Mesenchymal stem cell (in vitro differentiated cells and primary cell): ENCODE measurements around the gene CSGALNACT2.
A peak's percentile ranks its signal among the peaks of the same experiment; 100 is the strongest.

ENCODE experiments used
- DNase-seq: peaks from one replicate; pipeline ENCODE4 v3.0.0-alpha.2; 2013
- H2AFZ ChIP-seq: one replicate; pipeline ENCODE4 v1.6.1; 2013; ENCODE audit warnings: low read depth, mild to moderate bottlenecking, control low read depth, inconsistent platforms, low read length, moderate library complexity
- H2AK5ac ChIP-seq: 2 replicates; pipeline ENCODE4 v1.6.1; 2013; ENCODE audit warnings: low read length, moderate library complexity, mild to moderate bottlenecking, inconsistent platforms; ENCODE audit not compliant: severe bottlenecking
- H2BK120ac ChIP-seq: one replicate; pipeline ENCODE4 v1.6.1; 2013; ENCODE audit warnings: low read depth, mild to moderate bottlenecking, inconsistent platforms, low read length, moderate library complexity
- H2BK12ac ChIP-seq, 2 experiments: one replicate each; pipeline ENCODE4 v1.6.1; 2013; ENCODE audit warnings: inconsistent platforms in 2 of 2, low read length in 2 of 2, mild to moderate bottlenecking in 2 of 2, moderate library complexity in 2 of 2, control low read depth in 1 of 2
- H2BK15ac ChIP-seq: one replicate; pipeline ENCODE4 v1.6.1; 2013; ENCODE audit warnings: mild to moderate bottlenecking, low read depth, inconsistent platforms; ENCODE audit not compliant: poor library complexity, severe bottlenecking
- H2BK5ac ChIP-seq: 2 replicates; pipeline ENCODE4 v1.6.1; 2013; ENCODE audit warnings: low read depth, mild to moderate bottlenecking, low read length, control low read depth, inconsistent platforms; ENCODE audit not compliant: poor library complexity, severe bottlenecking
- H3K14ac ChIP-seq, 2 experiments: one replicate each; pipeline ENCODE4 v1.6.1; 2013; ENCODE audit warnings: inconsistent platforms in 2 of 2, low read length in 2 of 2, control low read depth in 1 of 2, mild to moderate bottlenecking in 1 of 2, moderate library complexity in 1 of 2
- H3K18ac ChIP-seq, 2 experiments: one replicate each; pipeline ENCODE4 v1.6.1; 2013; ENCODE audit warnings: inconsistent platforms in 2 of 2, low read length in 2 of 2, control low read depth in 1 of 2, low read depth in 1 of 2, mild to moderate bottlenecking in 1 of 2
- H3K23ac ChIP-seq, 2 experiments: one replicate each; pipeline ENCODE4 v1.6.1; 2013; ENCODE audit warnings: inconsistent platforms in 2 of 2, low read length in 2 of 2, mild to moderate bottlenecking in 2 of 2, moderate library complexity in 2 of 2, control low read depth in 1 of 2
- H3K27ac ChIP-seq: 2 replicates; pipeline ENCODE4 v1.5.1; 2013; ENCODE audit warnings: mild to moderate bottlenecking, moderate library complexity, low read length, control low read depth, inconsistent platforms; ENCODE audit not compliant: poor library complexity, severe bottlenecking
- H3K27me3 ChIP-seq, 2 experiments: 2 replicates each; pipeline versions ENCODE4 v1.6.1 to v1.7.0; 2013; ENCODE audit warnings: low read length in 2 of 2, mild to moderate bottlenecking in 2 of 2, moderate library complexity in 2 of 2, control low read depth in 1 of 2, inconsistent platforms in 1 of 2; ENCODE audit not compliant: control insufficient read depth in 1 of 2, insufficient read depth in 1 of 2
- H3K36me3 ChIP-seq, 2 experiments: 2 replicates each; pipeline versions ENCODE4 v1.6.1 to v1.7.0; 2013; ENCODE audit warnings: low read length in 2 of 2, control low read depth in 1 of 2, inconsistent platforms in 1 of 2, low read depth in 1 of 2, mild to moderate bottlenecking in 1 of 2; ENCODE audit not compliant: insufficient read depth in 2 of 2, control insufficient read depth in 1 of 2
- H3K4ac ChIP-seq, 2 experiments: one replicate each; pipeline ENCODE4 v1.6.1; 2013; ENCODE audit warnings: inconsistent platforms in 2 of 2, low read length in 2 of 2, mild to moderate bottlenecking in 2 of 2, moderate library complexity in 2 of 2, control low read depth in 1 of 2, low read depth in 1 of 2
- H3K4me1 ChIP-seq: 2 replicates; pipeline ENCODE4 v1.6.1; 2013; ENCODE audit warnings: low read depth, low read length, control low read depth; ENCODE audit not compliant: control insufficient read depth, insufficient read depth
- H3K4me2 ChIP-seq: 2 replicates; pipeline ENCODE4 v1.6.1; 2013; ENCODE audit warnings: low read length, mild to moderate bottlenecking, inconsistent platforms; ENCODE audit not compliant: poor library complexity, severe bottlenecking
- H3K4me3 ChIP-seq, 2 experiments: 2 replicates each; pipeline versions ENCODE4 v1.5.1 to v1.7.0; 2013; ENCODE audit warnings: low read length in 2 of 2, mild to moderate bottlenecking in 2 of 2, control low read depth in 1 of 2, low read depth in 1 of 2; ENCODE audit not compliant: insufficient read depth in 1 of 2
- H3K79me1 ChIP-seq: replicated peaks from 2 replicates; pipeline ENCODE4 v1.6.1; 2013; ENCODE audit warnings: mild to moderate bottlenecking, control low read depth, low read length, inconsistent platforms; ENCODE audit not compliant: poor library complexity, severe bottlenecking
- H3K9ac ChIP-seq: 2 replicates; pipeline ENCODE4 v1.7.0; 2013; ENCODE audit warnings: mild to moderate bottlenecking, low read length, moderate library complexity
- H3K9me3 ChIP-seq: 2 replicates; pipeline ENCODE4 v1.7.0; 2013; ENCODE audit warnings: mild to moderate bottlenecking, low read length; ENCODE audit not compliant: control insufficient read depth
- H4K8ac ChIP-seq: one replicate; pipeline ENCODE4 v1.6.1; 2013; ENCODE audit warnings: inconsistent platforms, mild to moderate bottlenecking, low read length, moderate library complexity
- H4K91ac ChIP-seq: one replicate; pipeline ENCODE4 v1.6.1; 2013; ENCODE audit warnings: mild to moderate bottlenecking, low read length, inconsistent platforms
- WGBS: methylation state at CpG from one replicate; pipeline ENCODE4 v1.1.7; 2013; ENCODE audit warnings: mixed read lengths; 5-methylcytosine and 5-hydroxymethylcytosine counted together

Gene CSGALNACT2

DNA sequence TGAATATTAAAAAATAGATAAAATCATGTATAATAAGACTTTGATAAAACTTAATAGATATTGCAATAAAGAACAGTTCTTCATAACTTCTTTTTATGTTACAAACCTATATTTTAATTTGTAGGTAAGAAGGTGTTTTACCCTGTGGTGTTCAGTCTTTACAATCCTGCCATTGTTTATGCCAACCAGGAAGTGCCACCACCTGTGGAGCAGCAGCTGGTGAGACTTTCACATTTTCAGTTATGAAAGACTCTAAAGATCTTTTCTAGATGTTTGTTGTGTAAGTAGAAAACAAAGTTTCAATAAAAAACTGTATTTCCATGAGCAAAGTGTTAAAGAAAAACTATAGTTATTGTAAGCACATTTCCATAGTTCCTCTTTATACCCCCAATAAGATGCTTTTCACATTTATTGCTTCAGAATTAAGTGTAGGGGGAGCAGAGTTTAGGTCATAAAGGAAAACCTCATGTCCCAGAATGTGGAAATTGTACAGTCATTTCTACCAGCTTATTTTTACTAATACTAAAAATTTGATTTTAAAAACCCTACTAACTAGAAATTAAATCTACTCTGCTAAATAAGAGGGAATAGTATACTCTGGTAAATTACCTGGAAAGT, 28.7 kb downstream of the CSGALNACT2 start:
- Histone ChIP-seq H3K27ac (no peak overlapping the region), H2BK15ac (no peak overlapping the region), H3K4me2 (no peak overlapping the region), H2AK5ac (no peak overlapping the region), H2AFZ (no peak overlapping the region), H3K4me1 (no peaks in the 10 kb centered on the region), H3K79me1 (peaks cover 33% of the 10 kb centered on the region), H2BK5ac (no peak overlapping the region), H3K23ac (no peak overlapping the region), H3K18ac (no peak overlapping the region), H3K4me3 (no peak overlapping the region), H2BK12ac (no peak overlapping the region), H4K91ac (no peak overlapping the region), H3K4ac (no peak overlapping the region), H3K14ac (no peak overlapping the region), H3K9me3 (no peaks in the 10 kb centered on the region), H2BK120ac (no peak overlapping the region), H3K27me3 (no peaks in the 10 kb centered on the region), H3K36me3 (peaks cover 6 to 78% of the 10 kb centered on the region in 2 experiments), H4K8ac (no peak overlapping the region), H3K9ac (no peak overlapping the region)
- DNase-seq, result no peak

DNA sequence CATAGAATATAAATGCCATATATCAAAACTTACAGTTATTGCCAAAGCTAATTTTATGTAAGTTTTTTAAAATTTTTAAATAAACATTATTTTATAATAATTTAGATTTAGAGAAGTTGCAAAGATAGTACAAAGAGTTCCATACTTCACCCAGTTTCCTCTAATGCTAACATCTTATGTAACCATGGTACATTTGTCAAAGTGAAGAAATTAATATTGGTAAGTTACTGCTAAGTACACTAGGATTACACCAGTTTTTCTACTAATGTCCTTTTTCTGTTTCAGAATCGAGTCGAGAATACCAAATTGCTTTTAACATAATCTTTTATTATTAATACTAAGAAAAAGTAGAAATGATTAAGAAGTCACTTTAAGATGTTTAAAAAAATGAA, 29.2 kb downstream of the CSGALNACT2 start:
- Histone ChIP-seq H4K91ac (no peak overlapping the region), H2BK120ac (no peak overlapping the region), H3K79me1 (peaks cover 30% of the 10 kb centered on the region), H3K9me3 (no peaks in the 10 kb centered on the region), H2BK15ac (no peak overlapping the region), H4K8ac (no peak overlapping the region), H3K27me3 (no peaks in the 10 kb centered on the region), H3K4me2 (no peak overlapping the region), H3K4me1 (no peaks in the 10 kb centered on the region), H3K18ac (no peak overlapping the region), H3K4ac (no peak overlapping the region), H2BK12ac (no peak overlapping the region), H3K27ac (no peak overlapping the region), H3K9ac (no peak overlapping the region), H2AK5ac (no peak overlapping the region), H2AFZ (no peak overlapping the region), H2BK5ac (no peak overlapping the region), H3K36me3 (peaks cover 5 to 78% of the 10 kb centered on the region in 2 experiments), H3K4me3 (no peak overlapping the region), H3K23ac (no peak overlapping the region), H3K14ac (no peak overlapping the region)
- WGBS, result no CpG with 5 or more reads among the region's 2 CpGs
- no peak for DNase-seq

DNA sequence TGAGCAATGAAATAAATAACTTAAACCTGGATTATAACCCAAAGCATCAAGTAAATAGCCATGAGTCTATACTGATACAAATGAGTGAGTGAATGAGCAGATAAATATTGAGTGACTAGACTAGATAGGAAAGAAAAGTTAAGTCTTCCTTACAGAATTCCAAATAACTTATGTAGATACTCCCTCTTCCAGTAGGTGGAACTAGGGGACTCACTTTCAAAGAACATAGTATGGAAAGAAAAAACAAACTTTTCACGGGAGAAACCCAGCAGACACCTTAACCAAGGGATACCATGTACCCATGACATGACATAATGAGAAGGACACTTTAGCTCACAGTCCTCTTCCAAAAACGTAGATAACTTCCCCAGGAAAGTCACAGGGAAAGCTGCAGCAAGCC, 32.2 kb downstream of the CSGALNACT2 start:
- H3K36me3 ChIP-seq, result peaks cover 8 to 86% of the 10 kb centered on the region in 2 experiments
- no peak overlapping the region for H4K8ac ChIP-seq
- DNase-seq, result peak; percentile 24
- H2BK15ac ChIP-seq, result no peak overlapping the region
- no peak overlapping the region for H2BK12ac ChIP-seq
- no peak overlapping the region for H3K18ac ChIP-seq
- WGBS, result 69% methylated on average over 2 of the region's 2 CpGs
- no peak overlapping the region for H2BK5ac ChIP-seq
- peaks cover 32% of the 10 kb centered on the region for H3K79me1 ChIP-seq
- H2AK5ac ChIP-seq, result no peak overlapping the region
- no peak overlapping the region for H3K14ac ChIP-seq
- no peak overlapping the region for H2AFZ ChIP-seq
- H3K4me2 ChIP-seq, result no peak overlapping the region
- no peak overlapping the region for H2BK120ac ChIP-seq
- H3K27ac ChIP-seq, result no peak overlapping the region
- H3K4me1 ChIP-seq, result no peaks in the 10 kb centered on the region
- H3K4ac ChIP-seq, result no peak overlapping the region
- H3K23ac ChIP-seq, result no peak overlapping the region
- no peak overlapping the region for H4K91ac ChIP-seq
- no peak overlapping the region for H3K4me3 ChIP-seq
- H3K9me3 ChIP-seq, result no peaks in the 10 kb centered on the region
- no peaks in the 10 kb centered on the region for H3K27me3 ChIP-seq
- no peak overlapping the region for H3K9ac ChIP-seq

DNA sequence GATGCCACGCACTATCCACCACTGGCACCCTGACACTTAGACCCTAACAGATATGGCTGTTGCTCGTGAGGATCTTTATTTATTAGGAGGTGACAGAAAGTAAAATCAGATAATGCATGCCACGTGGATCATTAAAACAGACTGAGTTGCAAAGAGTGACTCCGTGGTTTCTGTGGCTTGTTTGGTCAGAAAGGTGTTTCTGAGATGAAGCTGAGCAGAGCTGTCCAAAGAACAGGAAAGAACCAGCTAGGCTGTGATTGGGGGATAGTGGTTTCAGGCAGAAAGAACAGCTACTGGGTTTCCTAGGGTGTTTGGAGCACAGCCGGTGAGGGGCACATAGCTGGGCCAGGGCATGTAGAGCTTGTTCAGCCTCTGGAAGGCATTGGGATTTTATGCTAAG, 34.4 kb downstream of the CSGALNACT2 start:
- H3K4me2 ChIP-seq, result no peak overlapping the region
- H2BK5ac ChIP-seq, result no peak overlapping the region
- no peak overlapping the region for H2AFZ ChIP-seq
- H3K36me3 ChIP-seq, result peaks cover 12 to 96% of the 10 kb centered on the region in 2 experiments
- H2AK5ac ChIP-seq, result no peak overlapping the region
- no peak overlapping the region for H3K9ac ChIP-seq
- H3K18ac ChIP-seq, result no peak overlapping the region
- no peak overlapping the region for H4K8ac ChIP-seq
- DNase-seq, result no peak
- no peak overlapping the region for H2BK120ac ChIP-seq
- H3K4me3 ChIP-seq, result no peak overlapping the region
- H3K79me1 ChIP-seq, result peaks cover 28% of the 10 kb centered on the region
- no peak overlapping the region for H3K4ac ChIP-seq
- H3K23ac ChIP-seq, result no peak overlapping the region
- H3K27me3 ChIP-seq, result no peaks in the 10 kb centered on the region
- no peak overlapping the region for H4K91ac ChIP-seq
- WGBS, result 95% methylated on average over 4 of the region's 5 CpGs
- no peaks in the 10 kb centered on the region for H3K4me1 ChIP-seq
- no peak overlapping the region for H2BK12ac ChIP-seq
- H3K9me3 ChIP-seq, result no peaks in the 10 kb centered on the region
- H2BK15ac ChIP-seq, result no peak overlapping the region
- no peak overlapping the region for H3K27ac ChIP-seq
- H3K14ac ChIP-seq, result no peak overlapping the region
